K562 (cell line): ENCODE data around the gene SCARB2. TPM values are rescaled to one million over a fixed set of nuclear protein-coding genes. Genes with fewer than 3 reads are reported as not detected.

Experiments used
- ARNT ChIP-seq, 2 experiments: fragments of 450-650 bp; IDR thresholded peaks; 2 replicates each; pipeline ENCODE4 v1.6.1; 2016; ENCODE audit warnings: mild to moderate bottlenecking in 1 of 2
- polyA plus RNA-seq, 8 experiments: library from polyadenylated mRNA; depleted of rRNA in 4 of 8; stranded (reverse) in 5 of 8; unstranded in 3 of 8; fragments of >200 nt; fragmentation: Nextera tagmentation in 2 of 8; fragmentation: Illumina TruSeq in 1 of 8; extraction: Ambion mirVana in 2 of 8; extraction: Trizol in 1 of 8; gene quantifications; 2 replicates each; pipeline versions ENCODE4 v1.2.1 to v1.2.3, GENCODE V29; 2011 to 2014; ENCODE audit warnings: inconsistent platforms in 1 of 8, missing spikeins in 1 of 8
- total RNA-seq, 7 experiments: library from RNA; depleted of rRNA in 6 of 7; stranded (reverse); fragments of >200 nt in 6 of 7; fragmentation: Illumina TruSeq in 2 of 7; extraction: Trizol in 2 of 7; gene quantifications; 2 replicates each; pipeline versions ENCODE4 v1.2.1 to v1.2.3, GENCODE V29; 2011 to 2021; ENCODE audit warnings: low replicate concordance in 1 of 7
- TF ChIP-seq, protein P1 (sequence below), 2 experiments: fragments of 450-650 bp; IDR thresholded peaks; 2 replicates each; pipeline ENCODE4 v1.6.1; 2016; ENCODE audit warnings: mild to moderate bottlenecking in 2 of 2, borderline replicate concordance in 1 of 2, low read depth in 1 of 2, moderate library complexity in 1 of 2

The SCARB2 gene
- total and polyA plus RNA-seq, 9 of the 15 experiments (the other 6 are each of a cell fraction or from before 2014, with no cell fraction given) = 6.1 to 25.8 (median 17.8) TPM

DNA sequence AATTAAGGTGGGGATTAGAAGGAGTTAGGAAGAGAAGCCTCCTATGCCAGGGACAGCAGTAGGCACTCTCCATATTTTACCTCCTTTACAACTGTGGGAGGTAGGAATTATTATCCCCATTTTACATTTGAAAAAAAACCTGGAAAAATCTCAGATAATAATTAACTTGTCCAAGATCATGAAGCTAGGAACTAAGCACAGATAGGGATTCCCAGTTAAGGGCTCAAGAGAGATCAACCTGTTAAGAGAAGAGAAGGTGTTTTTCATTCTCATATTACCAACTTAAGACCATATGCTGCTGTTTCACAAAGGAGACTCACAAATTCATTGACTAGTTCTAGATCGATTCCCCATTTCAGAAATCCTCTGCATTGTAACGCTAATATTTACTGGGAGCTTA is 21.8 kb upstream of the SCARB2 start (continued):
- TF ChIP-seq, protein P1, sequence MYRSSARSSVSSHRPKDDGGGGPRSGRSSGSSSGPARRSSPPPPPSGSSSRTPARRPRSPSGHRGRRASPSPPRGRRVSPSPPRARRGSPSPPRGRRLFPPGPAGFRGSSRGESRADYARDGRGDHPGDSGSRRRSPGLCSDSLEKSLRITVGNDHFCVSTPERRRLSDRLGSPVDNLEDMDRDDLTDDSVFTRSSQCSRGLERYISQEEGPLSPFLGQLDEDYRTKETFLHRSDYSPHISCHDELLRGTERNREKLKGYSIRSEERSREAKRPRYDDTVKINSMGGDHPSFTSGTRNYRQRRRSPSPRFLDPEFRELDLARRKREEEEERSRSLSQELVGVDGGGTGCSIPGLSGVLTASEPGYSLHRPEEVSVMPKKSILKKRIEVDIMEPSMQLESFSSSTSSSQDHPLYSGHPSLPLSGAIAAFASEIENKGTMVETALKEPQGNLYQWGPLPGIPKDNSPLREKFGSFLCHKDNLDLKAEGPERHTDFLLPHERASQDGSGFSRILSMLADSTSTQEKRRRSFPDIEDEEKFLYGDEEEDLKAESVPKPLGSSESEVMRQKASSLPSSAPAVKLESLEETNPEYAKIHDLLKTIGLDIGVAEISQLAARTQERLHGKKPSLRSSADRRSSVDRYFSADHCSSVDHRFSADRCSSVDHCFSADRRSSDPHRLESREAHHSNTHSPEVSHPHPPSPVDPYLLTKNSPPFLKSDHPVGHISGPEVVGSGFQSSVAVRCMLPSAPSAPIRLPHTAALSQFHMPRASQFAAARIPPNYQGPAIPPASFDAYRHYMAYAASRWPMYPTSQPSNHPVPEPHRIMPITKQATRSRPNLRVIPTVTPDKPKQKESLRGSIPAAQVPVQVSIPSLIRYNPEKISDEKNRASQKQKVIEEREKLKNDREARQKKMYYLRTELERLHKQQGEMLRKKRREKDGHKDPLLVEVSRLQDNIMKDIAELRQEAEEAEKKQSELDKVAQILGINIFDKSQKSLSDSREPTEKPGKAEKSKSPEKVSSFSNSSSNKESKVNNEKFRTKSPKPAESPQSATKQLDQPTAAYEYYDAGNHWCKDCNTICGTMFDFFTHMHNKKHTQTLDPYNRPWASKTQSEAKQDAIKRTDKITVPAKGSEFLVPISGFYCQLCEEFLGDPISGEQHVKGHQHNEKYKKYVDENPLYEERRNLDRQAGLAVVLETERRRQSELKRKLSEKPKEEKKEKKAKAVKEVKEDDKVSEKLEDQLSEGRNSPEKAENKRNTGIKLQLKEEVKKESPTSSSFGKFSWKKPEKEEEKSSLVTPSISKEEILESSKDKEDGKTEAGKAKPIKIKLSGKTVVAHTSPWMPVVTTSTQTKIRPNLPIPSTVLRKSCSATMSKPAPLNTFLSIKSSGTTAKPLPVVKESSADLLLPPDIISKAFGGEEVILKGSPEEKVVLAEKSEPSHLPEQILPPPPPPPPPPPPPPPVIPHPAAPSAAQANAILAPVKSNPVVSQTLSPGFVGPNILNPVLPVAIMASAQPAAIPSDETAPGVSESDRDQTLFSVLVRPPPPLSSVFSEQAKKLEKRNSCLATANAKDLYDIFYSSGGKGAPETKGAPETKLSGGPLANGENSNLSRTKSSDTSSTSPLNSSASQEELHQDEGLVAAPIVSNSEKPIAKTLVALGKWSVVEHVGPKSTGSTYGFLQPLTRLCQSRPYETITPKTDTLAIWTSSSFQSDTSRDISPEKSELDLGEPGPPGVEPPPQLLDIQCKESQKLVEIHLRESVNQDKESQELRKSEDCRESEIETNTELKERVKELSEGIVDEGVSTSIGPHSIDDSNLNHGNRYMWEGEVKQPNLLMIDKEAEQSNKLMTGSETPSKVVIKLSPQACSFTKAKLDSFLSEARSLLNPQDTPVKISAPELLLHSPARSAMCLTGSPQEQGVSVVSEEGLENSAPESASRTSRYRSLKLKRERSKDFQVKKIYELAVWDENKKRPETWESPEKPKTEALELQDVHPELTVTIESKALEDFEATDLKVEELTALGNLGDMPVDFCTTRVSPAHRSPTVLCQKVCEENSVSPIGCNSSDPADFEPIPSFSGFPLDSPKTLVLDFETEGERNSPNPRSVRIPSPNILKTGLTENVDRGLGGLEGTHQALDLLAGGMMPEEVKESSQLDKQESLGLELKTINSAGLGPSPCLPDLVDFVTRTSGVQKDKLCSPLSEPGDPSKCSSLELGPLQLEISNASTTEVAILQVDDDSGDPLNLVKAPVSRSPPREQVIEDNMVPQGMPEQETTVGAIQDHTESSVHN (IDR thresholded peaks at IDR 0.05; ENCODE audit: borderline replicate concordance in 1 of 2, low read depth in 1 of 2) = no peak
- TF ChIP-seq ARNT (IDR thresholded peaks at IDR 0.05) = no peak
